SH-SY5Y (cell line): ENCODE measurements around the gene RTL9.

Experiments
- GATA2 ChIP-seq: IDR thresholded peaks from 2 replicates; pipeline ENCODE4 v1.6.1; 2011; ENCODE audit warnings: mild to moderate bottlenecking, low read depth, low read length
- GATA3 ChIP-seq: IDR thresholded peaks from 2 replicates; pipeline ENCODE4 v1.6.1; 2011; ENCODE audit warnings: low read depth, mild to moderate bottlenecking, low read length, moderate library complexity

The RTL9 gene

DNA sequence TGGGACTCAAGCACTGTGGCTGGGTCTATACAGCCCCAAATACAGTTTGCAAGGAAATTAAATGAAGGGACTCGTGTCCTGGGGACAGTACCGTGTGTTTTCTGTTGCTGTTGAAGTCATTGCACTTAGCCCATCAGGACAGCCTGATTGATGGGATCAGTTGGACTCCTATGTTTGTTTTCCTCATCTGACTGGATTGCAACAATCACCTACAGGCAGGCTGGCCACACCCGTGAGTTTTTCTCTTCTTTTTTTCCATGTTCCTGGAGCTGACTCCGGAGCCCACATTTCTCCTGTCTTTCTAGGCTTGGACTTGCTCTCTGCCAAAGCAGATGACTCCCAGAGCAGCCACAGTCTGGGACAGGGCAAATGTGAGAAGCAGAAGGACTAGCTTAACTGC is 38.1 kb downstream of the RTL9 start:
- no peak for TF ChIP-seq GATA2
- TF ChIP-seq GATA3 = no peak

DNA sequence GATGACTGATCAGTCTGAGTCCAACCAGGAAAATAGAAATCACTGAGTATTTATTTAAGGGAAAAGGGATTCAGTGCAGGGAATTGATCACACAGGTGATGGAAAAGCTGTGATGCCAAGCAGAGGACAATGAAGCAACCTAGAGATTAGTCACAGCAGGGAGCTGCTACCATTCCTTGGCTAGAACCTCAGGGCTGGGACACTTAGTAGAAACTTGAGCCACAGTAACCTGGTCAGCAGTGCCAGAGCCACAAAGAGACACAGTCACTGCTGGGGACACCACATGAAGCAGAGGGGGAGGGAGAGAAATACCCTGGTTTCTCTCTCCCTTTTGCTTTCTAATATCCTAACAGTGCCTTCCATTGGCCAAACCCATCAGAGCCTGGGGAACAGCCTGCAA is 38.7 kb downstream of the RTL9 start:
- TF ChIP-seq GATA2 (no peak), GATA3 (no peak)

DNA sequence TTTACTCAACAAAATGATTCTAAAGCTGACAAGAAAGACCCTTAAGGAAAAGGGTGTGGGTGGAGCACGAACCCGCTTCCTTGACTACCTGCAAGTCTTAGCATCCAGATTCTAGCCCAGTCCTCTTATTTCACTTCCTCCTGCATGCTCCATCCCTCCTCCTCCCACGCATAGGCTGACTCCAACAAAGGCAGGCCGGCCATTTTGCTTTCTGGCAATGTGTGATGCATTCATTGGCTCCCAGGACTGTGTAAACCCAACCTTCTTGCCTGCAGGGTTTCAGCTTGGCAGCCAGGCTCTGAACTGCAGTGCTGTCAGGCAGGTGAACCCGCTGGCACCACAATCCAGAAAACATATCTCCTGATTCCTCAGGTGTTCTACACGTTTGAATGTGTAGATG is 39.3 kb downstream of the RTL9 start:
- TF ChIP-seq GATA3 = no peak
- TF ChIP-seq GATA2 = no peak

DNA sequence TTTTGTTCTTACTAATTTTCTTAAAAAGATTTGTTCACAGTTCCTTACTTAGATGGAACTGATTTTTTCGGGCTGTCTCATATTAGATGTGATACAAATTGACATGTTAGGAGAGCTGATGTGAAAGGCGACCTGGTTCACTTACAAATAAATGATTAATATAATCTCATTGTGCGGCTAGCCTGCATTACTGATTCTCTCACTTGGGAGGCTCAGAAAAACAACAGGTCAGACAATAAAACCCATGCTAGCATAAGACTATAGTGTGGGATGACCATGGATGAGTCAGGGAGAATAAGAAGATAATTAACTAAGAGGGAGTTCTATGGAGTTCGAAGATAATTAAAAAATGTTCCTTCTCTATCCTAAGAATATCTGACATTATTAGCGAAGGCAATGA is 40.8 kb downstream of the RTL9 start:
- TF ChIP-seq GATA3 (no peak), GATA2 (no peak)

DNA sequence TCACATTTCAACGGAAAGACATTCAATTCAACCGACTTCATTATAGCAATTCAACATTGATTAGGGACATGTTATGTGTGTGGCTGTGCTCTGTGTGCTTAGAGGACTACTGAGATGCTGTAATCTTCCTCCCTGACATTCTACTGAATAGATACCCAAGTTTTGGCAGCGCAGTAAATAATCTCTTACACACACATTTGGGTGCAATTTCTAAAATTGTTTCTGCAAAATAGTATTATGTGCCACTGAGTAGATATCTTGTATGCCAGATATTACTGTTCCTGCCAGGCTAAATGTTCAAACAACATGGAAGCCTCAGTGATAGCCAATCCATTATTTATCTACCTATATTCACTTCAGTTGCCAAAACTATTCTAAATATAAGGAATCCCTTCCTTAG is 41.3 kb downstream of the RTL9 start:
- TF ChIP-seq GATA3 (no peak), GATA2 (no peak)

DNA sequence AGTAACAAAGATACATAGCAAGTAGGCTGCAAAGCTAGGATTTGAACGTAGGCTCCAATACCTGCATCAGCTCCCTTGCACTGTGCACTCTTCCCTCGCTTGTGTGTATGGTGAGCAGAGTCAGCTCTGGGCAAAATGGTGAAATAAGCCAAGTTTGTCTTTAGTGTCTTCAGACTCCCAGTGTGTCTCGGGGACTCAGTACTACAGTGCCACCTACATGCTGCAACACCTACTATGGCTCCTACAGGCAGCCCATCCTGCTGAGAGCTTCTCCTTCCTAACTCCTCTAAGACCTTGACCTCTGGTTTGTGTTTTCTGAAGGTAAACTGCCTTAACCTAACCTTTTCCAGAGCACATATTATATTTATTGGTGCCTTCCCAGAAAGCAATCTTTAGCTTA is 42.5 kb downstream of the RTL9 start:
- no peak for TF ChIP-seq GATA2
- TF ChIP-seq GATA3 = no peak

DNA sequence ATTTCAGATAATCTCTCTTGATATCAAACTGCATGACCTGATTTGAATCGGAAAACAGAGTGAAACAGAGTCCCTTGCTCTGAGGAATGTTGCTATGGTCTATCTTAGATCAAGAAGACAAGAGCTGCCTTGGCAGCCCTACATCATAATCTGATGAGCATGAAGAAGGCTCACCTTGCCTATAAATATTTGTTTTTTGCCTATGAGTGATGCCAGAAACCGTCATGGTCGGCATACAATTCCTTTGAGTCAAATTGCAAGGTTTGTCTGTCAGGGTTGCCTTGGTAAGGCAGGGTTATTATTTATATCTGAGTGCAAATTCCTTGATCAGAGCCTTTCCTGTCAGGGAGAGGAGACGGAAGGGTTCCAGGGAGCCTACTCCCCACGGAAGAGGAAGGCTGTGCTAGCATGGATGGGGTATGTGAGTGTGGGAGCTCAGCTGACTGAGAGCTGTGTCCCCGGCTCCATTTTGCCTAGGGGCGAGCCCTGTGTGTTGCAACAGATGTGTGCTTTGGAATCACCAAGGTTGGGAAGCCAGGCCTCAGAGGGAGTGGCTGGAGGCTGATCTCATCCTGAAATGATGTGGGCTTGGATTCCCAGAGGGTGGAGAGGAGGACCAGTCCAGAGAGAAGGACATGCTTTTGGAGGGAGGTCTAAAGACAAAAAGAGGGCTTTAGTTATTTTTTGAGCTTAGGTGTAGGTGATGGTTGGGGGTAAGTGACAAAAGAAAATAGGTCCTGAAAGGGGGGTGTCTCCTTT is 43.6 kb downstream of the RTL9 start:
- no peak for TF ChIP-seq GATA3
- TF ChIP-seq GATA2 = no peak

DNA sequence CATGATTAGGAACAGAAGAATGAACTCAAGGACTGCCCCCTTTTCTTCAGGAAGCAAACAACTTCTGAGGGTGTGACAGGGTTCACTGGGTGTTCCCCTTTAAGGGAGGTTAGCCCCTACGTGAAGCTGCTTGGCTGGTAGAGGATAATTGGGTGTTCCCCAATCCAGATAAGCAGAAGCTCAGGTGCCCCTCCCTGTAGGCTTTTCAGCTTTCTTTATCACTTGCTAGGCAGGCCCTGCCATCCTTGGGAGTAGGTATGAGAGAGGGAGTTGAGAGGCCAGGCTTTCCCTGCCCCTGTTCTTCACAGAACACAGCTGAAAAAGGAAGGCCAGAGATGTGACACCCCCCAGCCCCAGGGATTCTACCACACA is 44.2 kb downstream of the RTL9 start:
- TF ChIP-seq GATA2 = no peak
- TF ChIP-seq GATA3 = no peak

DNA sequence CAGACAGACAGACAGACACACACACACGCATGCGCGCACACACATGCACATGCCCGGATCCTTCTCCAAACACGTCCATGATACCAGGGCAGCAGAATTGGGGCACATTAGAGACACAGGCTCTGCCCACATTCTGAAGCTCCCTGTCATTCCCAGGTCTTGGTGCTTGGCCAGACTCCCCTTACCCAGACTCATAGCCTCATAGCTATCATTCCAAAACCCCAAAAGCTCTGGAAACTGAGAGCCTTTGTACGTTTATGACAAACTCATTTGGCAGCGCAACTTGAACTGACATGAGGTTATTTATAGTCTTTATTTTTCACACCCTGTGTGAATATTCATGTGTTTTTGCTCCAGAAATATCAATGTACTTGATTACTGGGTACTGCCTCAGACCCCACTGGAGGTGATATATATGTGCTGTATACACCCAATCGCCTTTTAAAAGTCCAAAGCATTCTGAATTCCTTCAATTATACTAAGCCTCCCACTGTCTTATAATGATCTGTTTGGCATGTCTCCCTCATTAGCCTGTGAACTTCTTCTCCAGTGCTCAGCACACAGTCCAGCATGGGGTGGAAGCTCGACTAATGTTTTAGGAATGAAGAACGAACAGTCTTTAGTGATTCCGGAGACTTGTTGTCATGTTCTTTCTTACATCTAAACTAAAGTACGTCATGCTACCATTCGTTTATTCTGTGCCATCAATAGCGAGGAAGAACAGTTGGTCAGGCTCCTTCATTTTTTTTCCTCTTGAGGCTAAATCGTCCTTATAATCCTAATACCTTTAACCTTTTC is 45.0 kb downstream of the RTL9 start:
- TF ChIP-seq GATA2 = no peak
- TF ChIP-seq GATA3 = no peak

DNA sequence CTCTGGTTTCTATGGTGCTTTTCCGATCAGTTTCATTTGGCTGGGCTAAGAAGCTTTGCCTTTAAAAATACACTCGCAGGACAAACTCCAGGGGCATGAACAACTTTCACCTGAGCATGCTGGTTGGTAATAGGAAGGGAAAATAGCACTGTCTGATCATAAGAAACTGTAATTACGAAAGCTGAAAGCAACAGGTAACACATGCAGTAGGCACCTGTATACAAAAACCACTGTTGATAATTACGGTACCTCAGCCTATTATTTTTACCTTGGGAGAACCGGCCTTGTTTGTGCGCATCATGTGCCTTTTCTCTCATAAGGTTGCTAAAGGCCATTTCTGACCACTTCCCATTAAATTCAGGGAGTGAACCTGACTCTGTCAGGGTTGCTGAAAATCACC is 45.7 kb downstream of the RTL9 start:
- TF ChIP-seq GATA2 (no peak), GATA3 (no peak)

DNA sequence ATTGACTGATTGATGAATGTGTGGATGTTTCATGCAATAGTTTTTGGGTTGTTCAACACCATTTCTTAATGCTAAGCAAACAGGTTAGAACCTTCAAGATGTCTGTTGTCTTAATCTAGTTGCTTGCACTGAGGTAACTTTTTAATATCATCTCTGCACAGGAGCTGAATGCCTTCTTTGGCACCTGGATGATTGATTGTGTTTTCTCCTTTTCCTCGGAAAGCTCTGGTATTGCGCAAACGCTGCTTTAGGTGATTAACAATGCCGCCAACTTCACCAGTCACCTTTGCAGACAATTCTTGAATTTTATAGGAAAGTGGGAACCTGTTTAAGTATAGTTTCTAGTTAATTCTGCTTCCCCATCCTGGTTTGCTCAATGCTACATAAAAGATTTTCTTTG is 48.2 kb downstream of the RTL9 start:
- TF ChIP-seq GATA2 (no peak), GATA3 (no peak)

DNA sequence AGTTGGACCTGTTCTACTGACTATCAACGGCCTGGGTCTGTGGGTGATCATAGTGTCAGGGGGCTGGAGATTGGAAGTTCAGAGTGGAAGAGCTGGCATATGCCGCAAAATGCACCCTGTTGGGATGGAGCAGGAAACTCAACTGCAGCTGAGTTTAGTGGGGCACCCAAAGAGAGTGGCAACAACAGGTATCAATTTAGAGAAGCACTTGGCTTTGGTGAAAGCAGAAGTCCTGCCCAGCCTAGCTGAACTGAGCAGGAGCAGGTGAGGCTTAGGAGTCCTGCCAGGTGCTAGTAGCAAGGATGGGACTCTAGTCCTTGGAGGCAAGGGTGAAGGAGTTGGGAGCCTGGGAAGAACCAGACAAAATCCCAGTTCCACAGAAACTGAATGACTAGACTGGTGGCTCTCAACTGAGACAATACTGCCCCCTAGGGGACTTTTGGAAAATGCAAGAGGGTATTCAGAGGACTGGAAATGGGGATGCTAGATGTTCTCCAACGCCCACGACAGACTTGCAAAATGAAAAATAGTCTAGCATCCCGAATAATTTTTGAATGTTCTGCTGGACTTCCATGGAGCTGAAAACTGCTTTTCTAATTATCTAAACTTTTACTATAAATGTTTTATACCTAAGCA is 49.4 kb downstream of the RTL9 start:
- no peak for TF ChIP-seq GATA2
- TF ChIP-seq GATA3 = no peak
